Measurements from ENCODE around the gene MMD. TPM values are rescaled to one million over a fixed set of nuclear protein-coding genes. Genes with fewer than 3 reads are reported as not detected.

MMD gene
- total and polyA plus RNA-seq, 2 of the 13 experiments (the other 11 are each of a cell fraction or from before 2014, with no cell fraction given) = 121 to 225 TPM

DNA sequence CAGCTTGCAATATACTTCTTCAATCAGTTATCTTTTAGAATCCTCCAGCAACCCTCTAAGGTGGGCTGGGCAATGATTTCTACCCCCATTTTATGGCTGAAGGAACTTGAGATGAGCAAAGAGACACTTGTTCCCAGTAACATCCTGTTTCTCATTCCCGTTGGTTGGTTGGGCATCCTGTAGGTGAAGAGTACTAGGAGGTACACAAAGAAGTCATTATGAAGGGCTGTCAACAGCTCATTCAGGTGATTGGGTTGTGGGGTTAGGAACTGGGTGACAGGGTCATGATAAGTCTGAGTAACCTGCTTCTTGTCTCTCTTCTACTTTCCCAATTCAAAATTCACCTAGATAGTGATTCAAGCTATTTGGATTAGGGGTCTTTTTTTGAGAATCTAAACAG, 76.5 kb downstream of the MMD start (continued):
- TF ChIP-seq, protein P1, sequence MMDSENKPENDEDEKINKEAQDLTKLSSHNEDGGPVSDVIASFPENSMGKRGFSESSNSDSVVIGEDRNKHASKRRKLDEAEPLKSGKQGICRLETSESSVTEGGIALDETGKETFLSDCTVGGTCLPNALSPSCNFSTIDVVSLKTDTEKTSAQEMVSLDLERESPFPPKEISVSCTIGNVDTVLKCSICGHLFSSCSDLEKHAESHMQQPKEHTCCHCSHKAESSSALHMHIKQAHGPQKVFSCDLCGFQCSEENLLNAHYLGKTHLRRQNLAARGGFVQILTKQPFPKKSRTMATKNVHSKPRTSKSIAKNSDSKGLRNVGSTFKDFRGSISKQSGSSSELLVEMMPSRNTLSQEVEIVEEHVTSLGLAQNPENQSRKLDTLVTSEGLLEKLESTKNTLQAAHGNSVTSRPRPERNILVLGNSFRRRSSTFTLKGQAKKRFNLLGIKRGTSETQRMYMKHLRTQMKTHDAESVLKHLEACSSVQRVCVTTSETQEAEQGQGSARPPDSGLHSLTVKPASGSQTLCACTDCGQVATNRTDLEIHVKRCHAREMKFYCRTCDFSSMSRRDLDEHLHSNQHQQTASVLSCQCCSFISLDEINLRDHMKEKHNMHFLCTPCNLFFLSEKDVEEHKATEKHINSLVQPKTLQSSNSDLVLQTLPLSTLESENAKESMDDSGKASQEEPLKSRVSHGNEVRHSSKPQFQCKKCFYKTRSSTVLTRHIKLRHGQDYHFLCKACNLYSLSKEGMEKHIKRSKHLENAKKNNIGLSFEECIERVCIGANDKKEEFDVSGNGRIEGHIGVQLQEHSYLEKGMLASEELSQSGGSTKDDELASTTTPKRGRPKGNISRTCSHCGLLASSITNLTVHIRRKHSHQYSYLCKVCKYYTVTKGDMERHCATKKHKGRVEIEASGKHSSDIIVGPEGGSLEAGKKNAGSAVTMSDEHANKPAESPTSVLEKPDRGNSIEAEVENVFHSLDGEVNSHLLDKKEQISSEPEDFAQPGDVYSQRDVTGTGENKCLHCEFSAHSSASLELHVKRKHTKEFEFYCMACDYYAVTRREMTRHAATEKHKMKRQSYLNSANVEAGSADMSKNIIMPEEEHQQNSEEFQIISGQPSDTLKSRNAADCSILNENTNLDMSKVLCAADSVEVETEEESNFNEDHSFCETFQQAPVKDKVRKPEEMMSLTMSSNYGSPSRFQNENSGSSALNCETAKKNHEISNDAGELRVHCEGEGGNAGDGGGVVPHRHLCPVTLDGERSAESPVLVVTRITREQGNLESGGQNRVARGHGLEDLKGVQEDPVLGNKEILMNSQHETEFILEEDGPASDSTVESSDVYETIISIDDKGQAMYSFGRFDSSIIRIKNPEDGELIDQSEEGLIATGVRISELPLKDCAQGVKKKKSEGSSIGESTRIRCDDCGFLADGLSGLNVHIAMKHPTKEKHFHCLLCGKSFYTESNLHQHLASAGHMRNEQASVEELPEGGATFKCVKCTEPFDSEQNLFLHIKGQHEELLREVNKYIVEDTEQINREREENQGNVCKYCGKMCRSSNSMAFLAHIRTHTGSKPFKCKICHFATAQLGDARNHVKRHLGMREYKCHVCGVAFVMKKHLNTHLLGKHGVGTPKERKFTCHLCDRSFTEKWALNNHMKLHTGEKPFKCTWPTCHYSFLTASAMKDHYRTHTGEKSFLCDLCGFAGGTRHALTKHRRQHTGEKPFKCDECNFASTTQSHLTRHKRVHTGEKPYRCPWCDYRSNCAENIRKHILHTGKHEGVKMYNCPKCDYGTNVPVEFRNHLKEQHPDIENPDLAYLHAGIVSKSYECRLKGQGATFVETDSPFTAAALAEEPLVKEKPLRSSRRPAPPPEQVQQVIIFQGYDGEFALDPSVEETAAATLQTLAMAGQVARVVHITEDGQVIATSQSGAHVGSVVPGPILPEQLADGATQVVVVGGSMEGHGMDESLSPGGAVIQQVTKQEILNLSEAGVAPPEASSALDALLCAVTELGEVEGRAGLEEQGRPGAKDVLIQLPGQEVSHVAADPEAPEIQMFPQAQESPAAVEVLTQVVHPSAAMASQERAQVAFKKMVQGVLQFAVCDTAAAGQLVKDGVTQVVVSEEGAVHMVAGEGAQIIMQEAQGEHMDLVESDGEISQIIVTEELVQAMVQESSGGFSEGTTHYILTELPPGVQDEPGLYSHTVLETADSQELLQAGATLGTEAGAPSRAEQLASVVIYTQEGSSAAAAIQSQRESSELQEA (CRISPR knock-in tag; IDR thresholded peaks at IDR 0.05; ENCODE audit: not compliant biosample characterization) = no peak
- TF ChIP-seq, protein P2, sequence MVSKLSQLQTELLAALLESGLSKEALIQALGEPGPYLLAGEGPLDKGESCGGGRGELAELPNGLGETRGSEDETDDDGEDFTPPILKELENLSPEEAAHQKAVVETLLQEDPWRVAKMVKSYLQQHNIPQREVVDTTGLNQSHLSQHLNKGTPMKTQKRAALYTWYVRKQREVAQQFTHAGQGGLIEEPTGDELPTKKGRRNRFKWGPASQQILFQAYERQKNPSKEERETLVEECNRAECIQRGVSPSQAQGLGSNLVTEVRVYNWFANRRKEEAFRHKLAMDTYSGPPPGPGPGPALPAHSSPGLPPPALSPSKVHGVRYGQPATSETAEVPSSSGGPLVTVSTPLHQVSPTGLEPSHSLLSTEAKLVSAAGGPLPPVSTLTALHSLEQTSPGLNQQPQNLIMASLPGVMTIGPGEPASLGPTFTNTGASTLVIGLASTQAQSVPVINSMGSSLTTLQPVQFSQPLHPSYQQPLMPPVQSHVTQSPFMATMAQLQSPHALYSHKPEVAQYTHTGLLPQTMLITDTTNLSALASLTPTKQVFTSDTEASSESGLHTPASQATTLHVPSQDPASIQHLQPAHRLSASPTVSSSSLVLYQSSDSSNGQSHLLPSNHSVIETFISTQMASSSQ (IDR thresholded peaks at IDR 0.05; ENCODE audit: low read depth) = 0 out of 2 replicates have a peak, but pooled peaks have one; percentile 9
- TF ChIP-seq, protein P2 (CRISPR knock-in tag; IDR thresholded peaks at IDR 0.05; ENCODE audit: borderline replicate concordance) = no peak
- TF ChIP-seq, protein P3, sequence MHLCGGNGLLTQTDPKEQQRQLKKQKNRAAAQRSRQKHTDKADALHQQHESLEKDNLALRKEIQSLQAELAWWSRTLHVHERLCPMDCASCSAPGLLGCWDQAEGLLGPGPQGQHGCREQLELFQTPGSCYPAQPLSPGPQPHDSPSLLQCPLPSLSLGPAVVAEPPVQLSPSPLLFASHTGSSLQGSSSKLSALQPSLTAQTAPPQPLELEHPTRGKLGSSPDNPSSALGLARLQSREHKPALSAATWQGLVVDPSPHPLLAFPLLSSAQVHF (CRISPR knock-in tag; IDR thresholded peaks at IDR 0.05) = no peak
- TF ChIP-seq RFX5 (IDR thresholded peaks at IDR 0.05; ENCODE audit: low read depth, low read length) (no peak), ZNF660 (CRISPR knock-in tag; IDR thresholded peaks at IDR 0.05; ENCODE audit: borderline replicate concordance, low read depth) (no peak), GFI1 (CRISPR knock-in tag; IDR thresholded peaks at IDR 0.05; ENCODE audit: borderline replicate concordance) (no peak)
- TF ChIP-seq, protein P4, sequence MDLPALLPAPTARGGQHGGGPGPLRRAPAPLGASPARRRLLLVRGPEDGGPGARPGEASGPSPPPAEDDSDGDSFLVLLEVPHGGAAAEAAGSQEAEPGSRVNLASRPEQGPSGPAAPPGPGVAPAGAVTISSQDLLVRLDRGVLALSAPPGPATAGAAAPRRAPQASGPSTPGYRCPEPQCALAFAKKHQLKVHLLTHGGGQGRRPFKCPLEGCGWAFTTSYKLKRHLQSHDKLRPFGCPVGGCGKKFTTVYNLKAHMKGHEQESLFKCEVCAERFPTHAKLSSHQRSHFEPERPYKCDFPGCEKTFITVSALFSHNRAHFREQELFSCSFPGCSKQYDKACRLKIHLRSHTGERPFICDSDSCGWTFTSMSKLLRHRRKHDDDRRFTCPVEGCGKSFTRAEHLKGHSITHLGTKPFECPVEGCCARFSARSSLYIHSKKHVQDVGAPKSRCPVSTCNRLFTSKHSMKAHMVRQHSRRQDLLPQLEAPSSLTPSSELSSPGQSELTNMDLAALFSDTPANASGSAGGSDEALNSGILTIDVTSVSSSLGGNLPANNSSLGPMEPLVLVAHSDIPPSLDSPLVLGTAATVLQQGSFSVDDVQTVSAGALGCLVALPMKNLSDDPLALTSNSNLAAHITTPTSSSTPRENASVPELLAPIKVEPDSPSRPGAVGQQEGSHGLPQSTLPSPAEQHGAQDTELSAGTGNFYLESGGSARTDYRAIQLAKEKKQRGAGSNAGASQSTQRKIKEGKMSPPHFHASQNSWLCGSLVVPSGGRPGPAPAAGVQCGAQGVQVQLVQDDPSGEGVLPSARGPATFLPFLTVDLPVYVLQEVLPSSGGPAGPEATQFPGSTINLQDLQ (CRISPR knock-in tag; IDR thresholded peaks at IDR 0.05) = no peak
